NCI-H748 (cell line): ENCODE measurements around the gene LY6G6D.
"Not testable (repeated sequence)": the region's sequence is repeated elsewhere in the genome, so short reads cannot be mapped to it uniquely, and the experiment has no call there.

Source experiments
- DNase-seq: peaks from one replicate; lab custom pipeline; 2025; ENCODE audit not compliant: unreplicated experiment; lab: John Stamatoyannopoulos, UW

Gene LY6G6D

DNA sequence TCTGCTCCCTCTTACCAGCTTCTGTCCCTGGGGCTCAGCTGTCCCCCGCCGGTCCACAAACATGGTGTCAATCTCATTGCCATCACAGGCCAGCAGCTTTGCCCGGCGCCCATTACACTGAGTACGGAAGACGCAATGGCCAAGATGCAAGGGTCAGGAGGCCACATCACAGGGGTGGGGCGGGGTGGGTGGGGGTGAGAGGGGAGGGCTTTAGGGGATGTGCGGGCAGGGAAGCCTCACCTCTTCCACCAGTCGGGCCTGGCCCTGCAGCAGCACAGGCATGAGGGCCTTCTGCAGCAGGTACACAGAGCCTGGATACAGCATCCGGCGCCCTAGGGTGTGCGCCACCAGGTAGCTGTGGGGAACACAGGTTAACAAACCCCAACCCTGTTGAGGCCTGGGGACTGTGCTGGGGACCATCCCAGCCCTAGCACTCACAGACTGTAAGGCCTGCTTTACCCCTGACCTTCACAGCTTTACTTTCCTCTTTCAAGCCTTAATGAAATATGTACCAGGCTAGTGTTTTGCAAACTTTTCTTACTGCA, 23.5 kb upstream of the LY6G6D start:
- DNase-seq, result no peak

- no peak for DNase-seq
Observed at GRCh38 chr6:31692353-31692752, 22.8 kb upstream of the LY6G6D start.

DNA sequence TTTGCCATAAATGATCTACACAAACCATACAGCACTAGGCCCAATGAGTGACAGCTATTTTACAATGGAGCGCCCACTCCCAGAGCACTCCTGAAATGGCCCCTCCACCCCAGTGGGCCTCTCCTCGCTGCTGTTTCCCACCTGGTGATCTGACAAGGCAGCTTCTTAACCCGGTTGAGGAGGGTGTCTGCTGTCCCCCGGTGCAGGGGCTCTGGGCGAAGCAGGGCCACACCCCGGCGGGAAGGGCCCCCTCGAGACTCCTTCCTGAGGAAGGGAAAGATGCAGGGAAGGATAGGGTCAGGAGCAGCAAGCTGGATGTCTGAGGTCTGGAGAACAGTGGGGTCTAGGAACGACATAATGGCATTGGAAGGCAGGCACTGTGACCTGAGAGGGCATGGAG, 22.3 kb upstream of the LY6G6D start:
- DNase-seq, result no peak

GRCh38 chr6:31693535-31693934, 21.6 kb upstream of the LY6G6D start:
- no peak for DNase-seq

GRCh38 chr6:31697555-31697954, 17.6 kb upstream of the LY6G6D start:
- DNase-seq, result no peak

DNA sequence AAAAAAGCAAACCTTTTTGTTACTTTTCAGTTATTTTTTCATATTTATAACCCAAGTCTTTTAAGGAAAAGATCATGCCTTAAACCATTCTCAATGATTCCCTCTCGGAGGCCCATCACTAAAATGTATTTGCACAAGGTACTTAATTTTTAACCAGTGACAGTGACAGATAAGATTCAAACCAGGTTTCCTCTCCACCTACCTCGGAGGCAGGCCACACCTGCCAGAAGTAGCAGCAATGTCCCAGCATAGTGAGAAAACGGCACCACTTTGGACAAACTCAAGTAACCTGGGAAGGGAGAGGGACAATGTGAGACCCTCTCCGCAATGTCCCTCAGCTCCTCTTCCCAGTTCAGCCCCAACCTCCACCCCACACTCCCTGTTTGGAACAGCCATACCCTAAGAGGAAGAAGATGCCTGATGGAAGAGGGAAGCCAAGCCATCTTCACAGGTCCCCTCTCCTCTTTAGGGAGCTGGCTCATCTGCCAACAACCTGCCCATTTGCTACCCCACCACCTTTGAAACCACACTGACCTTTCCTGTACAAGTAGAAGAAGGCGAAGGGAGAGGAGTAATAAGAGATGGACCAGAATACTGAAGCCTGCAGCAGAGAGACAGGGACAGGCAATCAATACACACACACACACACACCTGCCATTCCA, 14.3 kb upstream of the LY6G6D start:
- DNase-seq, result no peak

DNA sequence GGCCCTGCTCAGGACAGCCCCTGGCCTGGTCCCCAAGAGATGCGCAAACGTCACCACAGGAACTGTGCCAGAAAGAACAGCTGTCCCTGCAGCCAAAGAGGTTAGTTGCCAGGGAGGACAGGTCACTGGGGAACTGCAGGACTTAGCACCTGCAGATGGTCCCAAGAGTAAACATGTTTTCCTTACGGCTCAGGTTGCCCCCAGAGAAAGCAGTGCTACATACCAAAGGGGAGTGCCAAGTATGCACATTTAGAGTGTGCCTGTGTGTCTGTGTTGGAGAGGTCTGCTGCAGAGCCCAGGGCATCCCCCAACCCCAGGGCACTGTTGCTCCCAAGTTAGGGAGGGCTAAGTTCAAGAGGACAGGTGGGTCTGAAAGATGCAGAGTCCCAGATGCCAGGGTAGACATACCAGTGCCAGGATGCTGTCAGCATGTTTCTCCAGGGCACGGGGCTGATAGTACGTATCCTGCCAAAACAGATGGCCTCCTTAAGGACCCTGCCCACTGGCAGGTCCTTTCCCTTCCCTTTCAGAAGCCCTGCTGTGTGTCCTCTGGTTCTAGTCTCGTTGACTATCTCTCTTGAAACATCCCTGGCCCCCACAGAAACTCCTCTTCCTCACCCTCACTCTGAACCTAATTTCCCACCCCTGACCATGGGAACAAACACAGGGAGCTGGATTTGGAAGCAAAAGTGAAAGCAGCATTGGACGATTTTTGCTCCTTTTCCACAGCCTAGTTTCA, 13.3 kb upstream of the LY6G6D start:
- peak; percentile 77 for DNase-seq

GRCh38 chr6:31702405-31702818, 12.7 kb upstream of the LY6G6D start:
- peak; percentile 56 for DNase-seq

- peak; percentile 99 for DNase-seq
Observed at GRCh38 chr6:31702819-31703716, 12.1 kb upstream of the LY6G6D start, which contains the start of gene ABHD16A. Gene ABHD16A, minus strand, starts transcription at chr6:31703324. Its CDS starts 43 bp downstream, at chr6:31703281.

- DNase-seq, result no peak
Observed at GRCh38 chr6:31705931-31706330, 9.2 kb upstream of the LY6G6D start.

- no peak for DNase-seq
Observed at GRCh38 chr6:31706599-31706998, 8.5 kb upstream of the LY6G6D start, which contains the start of gene LY6G6F. Gene LY6G6F, plus strand, starts transcription at chr6:31706866. Its CDS starts 41 bp downstream, at chr6:31706907.

- no peak for DNase-seq
Observed at GRCh38 chr6:31707701-31708100, 7.4 kb upstream of the LY6G6D start.

DNA sequence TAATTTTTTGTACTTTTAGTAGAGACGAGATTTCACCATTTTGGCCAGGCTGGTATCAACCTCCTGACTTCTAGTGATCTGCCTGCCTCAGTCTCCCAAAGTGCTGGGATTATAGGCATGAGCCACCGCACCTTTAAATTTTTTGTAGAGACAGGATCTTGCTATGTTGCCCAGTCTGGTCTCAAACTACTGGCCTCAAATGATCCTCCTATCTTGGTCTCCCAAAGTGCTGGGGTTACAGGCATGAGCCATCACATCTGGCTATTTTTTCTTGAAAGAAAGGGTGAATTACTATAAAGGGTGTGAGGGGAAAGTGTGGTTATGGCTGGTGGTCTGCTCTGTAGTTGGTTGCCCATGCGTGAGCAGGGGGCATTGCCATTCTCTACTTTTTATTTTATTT, 6.9 kb upstream of the LY6G6D start:
- DNase-seq, result no peak

GRCh38 chr6:31709157-31709556, 6.0 kb upstream of the LY6G6D start:
- DNase-seq, result not testable (repeated sequence)

DNA sequence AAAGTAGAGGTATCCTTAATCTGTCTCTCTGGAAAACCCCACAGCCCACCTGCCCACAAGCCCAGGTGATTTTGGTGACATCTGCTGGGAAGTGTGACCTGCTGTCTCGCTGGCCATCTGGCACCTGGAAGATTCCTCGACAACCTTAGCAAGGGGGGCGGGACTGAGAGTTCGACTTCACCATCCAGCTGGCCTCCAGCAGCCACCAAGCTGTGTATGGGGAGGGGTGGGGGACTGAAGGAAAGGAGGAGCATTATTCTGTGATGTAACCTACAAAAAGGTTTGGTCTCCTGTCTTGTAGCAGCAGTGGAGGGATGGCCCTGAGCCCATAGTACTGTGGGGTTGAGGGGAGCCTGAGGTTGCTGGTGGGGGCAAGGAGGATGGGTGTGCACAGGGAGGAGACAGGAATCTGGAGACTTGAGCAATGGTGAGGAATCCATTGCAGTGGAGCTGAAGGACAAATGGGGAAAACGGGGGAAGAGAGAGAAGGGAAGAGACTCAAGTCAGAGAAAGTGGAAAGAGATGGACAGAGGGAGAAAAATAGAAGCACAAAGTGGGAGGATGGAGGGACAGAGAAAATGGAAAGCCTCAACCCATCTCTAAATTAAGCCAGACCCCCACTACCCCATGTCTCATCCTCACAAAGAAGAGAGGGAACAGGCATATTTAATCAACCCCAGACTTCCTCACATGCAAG, 4.5 kb upstream of the LY6G6D start:
- DNase-seq, result no peak

- peak; percentile 27 for DNase-seq
Observed at GRCh38 chr6:31711233-31711632, 3.9 kb upstream of the LY6G6D start.

- DNase-seq, result no peak
Observed at GRCh38 chr6:31712296-31712695, 2.9 kb upstream of the LY6G6D start.

DNA sequence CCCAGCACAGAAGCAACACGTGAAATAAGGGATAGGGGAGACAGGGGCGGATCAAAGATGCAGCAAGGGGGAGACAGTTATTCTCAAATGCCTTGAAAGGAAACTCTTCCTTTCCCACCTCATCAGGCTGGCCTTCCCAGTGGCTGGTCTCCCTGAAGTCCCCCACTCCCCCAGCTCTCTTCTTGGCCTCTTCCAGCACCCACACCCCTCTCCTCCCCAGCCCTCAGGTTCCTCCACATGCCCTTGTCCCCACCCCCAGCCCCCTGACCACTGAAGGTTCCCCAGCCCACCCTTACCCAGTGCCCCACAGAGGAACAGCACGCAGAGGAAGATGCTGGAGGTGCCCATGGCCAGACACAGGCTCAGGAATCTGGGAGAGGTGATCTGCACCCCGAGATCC, 1.7 kb upstream of the LY6G6D start:
- no peak for DNase-seq

GRCh38 chr6:31713991-31714684, 1.0 kb upstream of the LY6G6D start:
- DNase-seq, result peak; percentile 96
